IMR-90 (cell line): Measurements from ENCODE around the gene PLEKHG5. TPM values are rescaled to one million over a fixed set of nuclear protein-coding genes. Genes with fewer than 3 reads are reported as not detected.

Experiments used
- ATAC-seq: fragments of 200-7000 bp; cut with Tn5 transposase; 2 replicates; pipeline ENCODE4 v1.9.1; 2020; ENCODE audit warnings: low read depth, mild to moderate bottlenecking, moderate library complexity
- BruUV-seq: library from RNA; stranded (reverse); fragments of 400-500 nt; replicated peaks from 2 replicates; lab custom pipeline; 2021; lab: Mats Ljungman, UMichigan
- CTCF ChIA-PET: fragments of 300-600 bp; formaldehyde crosslinking; extraction: SDS; loops from one replicate; lab custom pipeline; 2021; ENCODE audit warnings: antibody characterized with exemption; lab: Yijun Ruan, JAX
- POLR2A ChIA-PET: fragments of 300-600 bp; sonication (Branson Sonifier 250); formaldehyde crosslinking; loops from one replicate; lab custom pipeline; 2022; ENCODE audit warnings: antibody characterized with exemption; ENCODE audit not compliant: unreplicated experiment; lab: Charles Lee
- DNase-seq: peaks from one replicate; pipeline ENCODE4 v3.0.0; 2013
- H2AFZ ChIP-seq: replicated peaks from 2 replicates; pipeline ENCODE3; 2013; ENCODE audit warnings: low read length, mild to moderate bottlenecking; ENCODE audit not compliant: poor library complexity
- H2AK5ac ChIP-seq: 2 replicates; pipeline ENCODE4 v1.6.1; 2013; ENCODE audit warnings: low read depth, low read length, inconsistent platforms
- H2AK9ac ChIP-seq: replicated peaks from 2 replicates; pipeline ENCODE3; 2013; ENCODE audit warnings: mild to moderate bottlenecking, low read depth, low read length, moderate library complexity; ENCODE audit not compliant: poor library complexity
- H2BK120ac ChIP-seq: 2 replicates; pipeline ENCODE4 v1.6.1; 2013; ENCODE audit warnings: low read depth, low read length, inconsistent platforms
- H2BK15ac ChIP-seq: 3 replicates; pipeline ENCODE4 v1.6.1; 2013; ENCODE audit warnings: low read depth, low read length, inconsistent platforms
- H2BK20ac ChIP-seq: 2 replicates; pipeline ENCODE4 v1.6.1; 2013; ENCODE audit warnings: low read depth, mild to moderate bottlenecking, inconsistent platforms, low read length, moderate library complexity
- H2BK5ac ChIP-seq: 2 replicates; pipeline ENCODE4 v1.6.1; 2013; ENCODE audit warnings: mild to moderate bottlenecking, low read depth, low read length, inconsistent platforms; ENCODE audit not compliant: poor library complexity, severe bottlenecking
- H3K14ac ChIP-seq: replicated peaks from 2 replicates; pipeline ENCODE4 v1.6.1; 2013; ENCODE audit warnings: low read depth, low read length, inconsistent platforms
- H3K18ac ChIP-seq: 2 replicates; pipeline ENCODE4 v1.6.1; 2013; ENCODE audit warnings: low read depth, low read length, control low read depth
- H3K23ac ChIP-seq: 2 replicates; pipeline ENCODE4 v1.6.1; 2013; ENCODE audit warnings: low read depth, low read length, inconsistent platforms
- H3K27ac ChIP-seq: 2 replicates; pipeline ENCODE4 v1.5.1; 2013; ENCODE audit warnings: mild to moderate bottlenecking, control low read depth, low read length; ENCODE audit not compliant: insufficient read depth
- H3K27me3 ChIP-seq: 2 replicates; pipeline ENCODE4 v1.6.1; 2013; ENCODE audit warnings: low read length; ENCODE audit not compliant: control insufficient read depth, insufficient read depth
- H3K36me3 ChIP-seq: 2 replicates; pipeline ENCODE4 v1.6.1; 2013; ENCODE audit warnings: low read length, mixed read lengths; ENCODE audit not compliant: control insufficient read depth, insufficient read depth
- H3K4ac ChIP-seq: 2 replicates; pipeline ENCODE4 v1.6.1; 2013; ENCODE audit warnings: low read depth, low read length, inconsistent platforms
- H3K4me1 ChIP-seq: 2 replicates; pipeline ENCODE4 v1.6.1; 2013; ENCODE audit warnings: low read length, mixed read lengths; ENCODE audit not compliant: control insufficient read depth, insufficient read depth
- H3K4me2 ChIP-seq: 2 replicates; pipeline ENCODE4 v1.6.1; 2013; ENCODE audit warnings: low read depth, mild to moderate bottlenecking, control low read depth, low read length, moderate library complexity
- H3K4me3 ChIP-seq: 2 replicates; pipeline ENCODE4 v1.5.1; 2013; ENCODE audit warnings: low read depth, mild to moderate bottlenecking, control low read depth, low read length, moderate library complexity; ENCODE audit not compliant: insufficient read depth
- H3K56ac ChIP-seq: 2 replicates; pipeline ENCODE4 v1.6.1; 2013; ENCODE audit warnings: low read length, inconsistent platforms; ENCODE audit not compliant: insufficient read depth; ENCODE audit errors: extremely low read depth
- H3K79me1 ChIP-seq, 2 experiments: 2 replicates each; pipeline ENCODE4 v1.6.1; 2013; ENCODE audit warnings: low read length in 2 of 2, inconsistent platforms in 1 of 2, low read depth in 1 of 2
- H3K9ac ChIP-seq: 2 replicates; pipeline ENCODE4 v1.6.1; 2013; ENCODE audit warnings: low read depth, low read length, control low read depth
- H3K9me1 ChIP-seq: 2 replicates; pipeline ENCODE4 v1.6.1; 2013; ENCODE audit warnings: low read length, inconsistent platforms; ENCODE audit not compliant: insufficient read depth
- H3K9me3 ChIP-seq: 2 replicates; pipeline ENCODE4 v1.6.1; 2013; ENCODE audit warnings: low read length; ENCODE audit not compliant: control insufficient read depth, insufficient read depth
- H4K20me1 ChIP-seq: 2 replicates; pipeline ENCODE4 v1.6.1; 2013; ENCODE audit warnings: low read length, inconsistent platforms; ENCODE audit not compliant: insufficient read depth
- H4K5ac ChIP-seq: 2 replicates; pipeline ENCODE4 v1.6.1; 2013; ENCODE audit warnings: mild to moderate bottlenecking, low read depth, low read length, control low read depth
- H4K8ac ChIP-seq, 2 experiments: 2 replicates each; pipeline ENCODE4 v1.6.1; 2013; ENCODE audit warnings: low read depth in 2 of 2, low read length in 2 of 2, control low read depth in 1 of 2, inconsistent platforms in 1 of 2
- H4K91ac ChIP-seq: 2 replicates; pipeline ENCODE4 v1.6.1; 2013; ENCODE audit warnings: low read depth, low read length, inconsistent platforms; ENCODE audit not compliant: insufficient read depth
- BHLHE40 ChIP-seq: fragments of 150-350 bp; IDR thresholded peaks from 2 replicates; pipeline ENCODE4 v1.6.1; 2016; ENCODE audit warnings: mild to moderate bottlenecking, low read depth, low read length
- CEBPB ChIP-seq: IDR thresholded peaks from 2 replicates; pipeline ENCODE4 v1.6.1; 2012; ENCODE audit warnings: low read depth, low read length, improper control_type of control experiment
- CHD1 ChIP-seq: IDR thresholded peaks from 2 replicates; pipeline ENCODE4 v1.6.1; 2012; ENCODE audit warnings: low read depth, low read length, improper control_type of control experiment
- CTCF ChIP-seq: conservative IDR thresholded peaks from 2 replicates; pipeline ENCODE4 v1.5.1; 2012; ENCODE audit warnings: mild to moderate bottlenecking, low read depth, low read length, improper control_type of control experiment
- ELK1 ChIP-seq: fragments of 150-350 bp; IDR thresholded peaks from 2 replicates; pipeline ENCODE4 v1.6.1; 2016; ENCODE audit warnings: low read depth, mild to moderate bottlenecking, low read length, moderate library complexity, borderline replicate concordance
- FOS ChIP-seq: fragments of 150-350 bp; IDR thresholded peaks from 2 replicates; pipeline ENCODE4 v1.6.1; 2016; ENCODE audit warnings: low read depth, low read length
- MAFK ChIP-seq: IDR thresholded peaks from 2 replicates; pipeline ENCODE4 v1.6.1; 2012; ENCODE audit warnings: low read depth, low read length, improper control_type of control experiment
- MAZ ChIP-seq: IDR thresholded peaks from 2 replicates; pipeline ENCODE4 v1.6.1; 2012; ENCODE audit warnings: low read depth, mild to moderate bottlenecking, low read length, improper control_type of control experiment, moderate library complexity, borderline replicate concordance
- MXI1 ChIP-seq: IDR thresholded peaks from 2 replicates; pipeline ENCODE4 v1.6.1; 2012; ENCODE audit warnings: low read depth, mild to moderate bottlenecking, low read length, moderate library complexity, borderline replicate concordance
- NFE2L2 ChIP-seq: fragments of 150-350 bp; IDR thresholded peaks from 2 replicates; pipeline ENCODE4 v1.6.1; 2016; ENCODE audit warnings: low read depth, mild to moderate bottlenecking, low read length
- POLR2A ChIP-seq: IDR thresholded peaks from 2 replicates; pipeline ENCODE4 v1.6.1; 2012; ENCODE audit warnings: mild to moderate bottlenecking, low read depth, low read length
- RAD21 ChIP-seq: IDR thresholded peaks from 2 replicates; pipeline ENCODE4 v1.6.1; 2012; ENCODE audit warnings: low read length, improper control_type of control experiment
- RCOR1 ChIP-seq: IDR thresholded peaks from 2 replicates; pipeline ENCODE4 v1.6.1; 2012; ENCODE audit warnings: mild to moderate bottlenecking, low read length, improper control_type of control experiment; ENCODE audit not compliant: insufficient replicate concordance
- RFX5 ChIP-seq: IDR thresholded peaks from 2 replicates; pipeline ENCODE4 v1.8.0; 2012; ENCODE audit warnings: low read depth, mild to moderate bottlenecking, low read length, moderate library complexity
- SMC3 ChIP-seq: fragments of 150-350 bp; IDR thresholded peaks from 2 replicates; pipeline ENCODE4 v1.6.1; 2016; ENCODE audit warnings: low read depth, mild to moderate bottlenecking, antibody characterized with exemption, low read length, moderate library complexity
- whole genome bisulfite sequencing, 2 experiments: methylation state at CpG; one replicate each; pipeline versions ENCODE4 v1.1.5 to v1.1.7; 2013; ENCODE audit warnings: missing lambda C conversion rate in 2 of 2; ENCODE audit not compliant: insufficient read length in 1 of 2; ENCODE audit errors: extremely low coverage in 2 of 2; 5-methylcytosine and 5-hydroxymethylcytosine counted together
- dilution Hi-C: fragments of 300-500 bp; cut with HindIII; formaldehyde crosslinking; loops from one replicate; pipeline ENCODE4 v1.14.3; 2018; ENCODE audit warnings: low sequenced_read_pairs; ENCODE audit not compliant: unreplicated experiment
- in situ Hi-C: fragments of 300-500 bp; cut with MboI; formaldehyde crosslinking; loops from 3 replicates; pipeline ENCODE4 v1.14.3; 2019; ENCODE audit warnings: low sequenced_read_pairs, inconsistent platforms, mixed read lengths
- intact Hi-C: fragments of 100-400 bp; cut with micrococcal nuclease; formaldehyde crosslinking; loops from 2 replicates; pipeline ENCODE4 v1.10.0; 2022
- polyA plus RNA-seq, 3 experiments: library from polyadenylated mRNA; depleted of rRNA; stranded (reverse); fragments of >200 nt; gene quantifications; 2 replicates each; pipeline ENCODE4 v1.2.3, GENCODE V29; 2012; ENCODE audit warnings: low replicate concordance in 1 of 3
- total RNA-seq: library from RNA; depleted of rRNA; stranded (reverse); fragments of >200 nt; gene quantifications from 2 replicates; pipeline ENCODE4 v1.2.3, GENCODE V29; 2012
- TF ChIP-seq, protein P1 (sequence below): fragments of 150-350 bp; IDR thresholded peaks from 2 replicates; pipeline ENCODE4 v1.6.1; 2017; ENCODE audit warnings: mild to moderate bottlenecking, antibody characterized with exemption, low read length, low read depth

The PLEKHG5 gene
- total and polyA plus RNA-seq, 2 of the 4 experiments (the other 2 are of a cell fraction), result 4.8 to 11.6 TPM

- in situ Hi-C loops, result no loop called here
- H3K4me1 ChIP-seq, result peaks cover 5% of the 10 kb centered on the region; the same call in 1 of the 2 replicates
- H2AK5ac ChIP-seq, result no peak overlapping the region
- H3K36me3 ChIP-seq, result peaks cover 25% of the 10 kb centered on the region
- no peaks in the 10 kb centered on the region; the same call in 1 of the 2 replicates for H3K9me1 ChIP-seq
- H3K23ac ChIP-seq, result no peak overlapping the region
- WGBS, 2 experiments, result no CpG with 5 or more reads among the region's 6 CpGs
- no peaks in the 10 kb centered on the region for H3K27me3 ChIP-seq
- no peaks in the 10 kb centered on the region for H4K20me1 ChIP-seq
- POLR2A ChIA-PET, result interaction anchor here (0.6 kb wide), 1 partner anchor 692 kb away, joined by 4 read pairs; no protein-coding TSS in a partner anchor
- H3K56ac ChIP-seq, result no peak overlapping the region
- H2BK120ac ChIP-seq, result no peak overlapping the region
- no peak overlapping the region for H4K5ac ChIP-seq
- CTCF ChIA-PET, result interaction anchor here (0.7 to 1.4 kb wide), 5 partner anchors 11 to 266 kb away, joined by 3 to 7 read pairs (median 6); partner anchors contain the start of genes NOL9 and TAS1R1
- dilution Hi-C loops, result no loop called here
- peak; percentile 38; the same call in 1 of the 2 replicates for ATAC-seq
- H2BK15ac ChIP-seq, result no peak overlapping the region
- no peak overlapping the region for H3K9ac ChIP-seq
- no peak overlapping the region for H4K91ac ChIP-seq
- no peaks in the 10 kb centered on the region; a peak in 1 of 4 replicates for H3K79me1 ChIP-seq
- H2AK9ac ChIP-seq, result no peak overlapping the region
- no peak overlapping the region for H3K4me3 ChIP-seq
- H3K14ac ChIP-seq, result no peak overlapping the region
- H2AFZ ChIP-seq, result no peak overlapping the region
- H3K18ac ChIP-seq, result no peak overlapping the region
- no peaks in the 10 kb centered on the region for H3K9me3 ChIP-seq
- no peak overlapping the region for H3K4ac ChIP-seq
- TF ChIP-seq RAD21 (peak; percentile 64), RFX5 (no peak), NFE2L2 (no peak), CHD1 (no peak), MAFK (no peak), SMC3 (peak; percentile 38), FOS (no peak), BHLHE40 (no peak), ELK1 (no peak), CTCF (peak; percentile 60), MAZ (no peak), MXI1 (no peak), RCOR1 (no peak), CEBPB (no peak), POLR2A (no peak)
- TF ChIP-seq, protein P1, sequence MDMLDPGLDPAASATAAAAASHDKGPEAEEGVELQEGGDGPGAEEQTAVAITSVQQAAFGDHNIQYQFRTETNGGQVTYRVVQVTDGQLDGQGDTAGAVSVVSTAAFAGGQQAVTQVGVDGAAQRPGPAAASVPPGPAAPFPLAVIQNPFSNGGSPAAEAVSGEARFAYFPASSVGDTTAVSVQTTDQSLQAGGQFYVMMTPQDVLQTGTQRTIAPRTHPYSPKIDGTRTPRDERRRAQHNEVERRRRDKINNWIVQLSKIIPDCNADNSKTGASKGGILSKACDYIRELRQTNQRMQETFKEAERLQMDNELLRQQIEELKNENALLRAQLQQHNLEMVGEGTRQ, result peak; percentile 66
- intact Hi-C loops, result loop anchor here (1.0 kb wide), 1 partner anchor 37 kb away; no protein-coding TSS in a partner anchor
- H3K4me2 ChIP-seq, result no peak overlapping the region
- H4K8ac ChIP-seq, result no peak overlapping the region
- H3K27ac ChIP-seq, result no peak overlapping the region
- H2BK5ac ChIP-seq, result no peak overlapping the region
- DNase-seq, result peak; percentile 37
- BruUV-seq, result no TSS peak
- H2BK20ac ChIP-seq, result no peak overlapping the region
Measured at GRCh38 chr1:6523566-6523965, 32.1 kb upstream of the PLEKHG5 start.
